Measurements from ENCODE around the gene EGF.

- no peak for TF ChIP-seq CBX2 (IDR thresholded peaks at IDR 0.05; ENCODE audit: borderline replicate concordance, low read depth)
- no peak for TF ChIP-seq CTCF (IDR thresholded peaks at IDR 0.05)
- TF ChIP-seq KDM1A (IDR thresholded peaks at IDR 0.05; ENCODE audit: low read depth): no peak
- TF ChIP-seq CHD4 (IDR thresholded peaks at IDR 0.05; ENCODE audit: borderline replicate concordance): no peak
- TF ChIP-seq MAFK (IDR thresholded peaks at IDR 0.05; ENCODE audit: partially characterized antibody): no peak
- TF ChIP-seq USF2 (IDR thresholded peaks at IDR 0.05): no peak
- no peak for TF ChIP-seq CHD2 (IDR thresholded peaks at IDR 0.05; ENCODE audit: low read length, partially characterized antibody)
- no peak for TF ChIP-seq RARB (CRISPR knock-in tag; IDR thresholded peaks at IDR 0.05)
- no peak for TF ChIP-seq RAD21 (conservative IDR thresholded peaks at IDR 0.05 in 1 of 2, IDR thresholded peaks at IDR 0.05 in 1 of 2)
- TF ChIP-seq POLR2A (IDR thresholded peaks at IDR 0.05; ENCODE audit: low read length): no peak
- TF ChIP-seq EHMT2 (IDR thresholded peaks at IDR 0.05; ENCODE audit: low read depth): no peak
- TF ChIP-seq TP53 (CRISPR knock-in tag; IDR thresholded peaks at IDR 0.05): no peak
These were observed 31.1 kb downstream of the EGF start for GRCh38 chr4:109943745-109944144.
